Thoracic aorta (tissue), 2 donors: Measurements from ENCODE around the gene AQP11. TPM values are rescaled to one million over a fixed set of nuclear protein-coding genes. Genes with fewer than 3 reads are reported as not detected.

Source experiments
- ATAC-seq: fragments of 150-250 bp; one replicate; pipeline ENCODE4 v1.8.0; 2017; ENCODE audit warnings: low read depth; ENCODE audit not compliant: insufficient number of reproducible peaks, low FRiP score
- DNase-seq: peaks from one replicate; pipeline ENCODE4 v3.0.0-alpha.2; 2020; ENCODE audit warnings: low spot score
- H3K27ac ChIP-seq, 2 donors: fragments of 200-600 bp; sonication (generic); 1 replicate in 1 of 2; 2 replicates in 1 of 2; pipeline ENCODE4 v1.5.1; 2016; ENCODE audit warnings: mild to moderate bottlenecking in 2 of 2, moderate library complexity in 2 of 2
- H3K27me3 ChIP-seq: fragments of 200-600 bp; sonication (generic); replicated peaks from 2 replicates; pipeline ENCODE4 v1.6.0; 2016; ENCODE audit warnings: mild to moderate bottlenecking; ENCODE audit not compliant: insufficient read depth
- H3K36me3 ChIP-seq: fragments of 200-600 bp; sonication (generic); one replicate; pipeline ENCODE4 v1.5.1; 2016
- H3K4me1 ChIP-seq, 2 donors: fragments of 200-600 bp; sonication (generic); 1 replicate in 1 of 2; 2 replicates in 1 of 2; pipeline versions ENCODE4 v1.5.1 to v1.6.0; 2016; ENCODE audit warnings: low read depth in 2 of 2, mild to moderate bottlenecking in 1 of 2; ENCODE audit not compliant: control insufficient read depth in 1 of 2
- H3K4me3 ChIP-seq: fragments of 200-600 bp; sonication (generic); 2 replicates; pipeline ENCODE4 v1.5.1; 2016; ENCODE audit warnings: mild to moderate bottlenecking
- H3K9me3 ChIP-seq: fragments of 200-600 bp; sonication (generic); 2 replicates; pipeline ENCODE4 v1.5.1; 2016
- total RNA-seq, 2 donors: library from RNA; depleted of rRNA; stranded (reverse); fragments of >200 nt; gene quantifications; one replicate each; pipeline versions ENCODE4 v1.1.0 to v1.2.3, GENCODE V29; 2016
- TF ChIP-seq, protein P1 (sequence below): fragments of 200-600 bp; sonication (generic); IDR thresholded peaks from one replicate; pipeline ENCODE4 v1.5.1; 2019; ENCODE audit warnings: antibody characterized with exemption

Gene AQP11, protein sequence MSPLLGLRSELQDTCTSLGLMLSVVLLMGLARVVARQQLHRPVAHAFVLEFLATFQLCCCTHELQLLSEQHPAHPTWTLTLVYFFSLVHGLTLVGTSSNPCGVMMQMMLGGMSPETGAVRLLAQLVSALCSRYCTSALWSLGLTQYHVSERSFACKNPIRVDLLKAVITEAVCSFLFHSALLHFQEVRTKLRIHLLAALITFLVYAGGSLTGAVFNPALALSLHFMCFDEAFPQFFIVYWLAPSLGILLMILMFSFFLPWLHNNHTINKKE
- total RNA-seq, result not detected

DNA sequence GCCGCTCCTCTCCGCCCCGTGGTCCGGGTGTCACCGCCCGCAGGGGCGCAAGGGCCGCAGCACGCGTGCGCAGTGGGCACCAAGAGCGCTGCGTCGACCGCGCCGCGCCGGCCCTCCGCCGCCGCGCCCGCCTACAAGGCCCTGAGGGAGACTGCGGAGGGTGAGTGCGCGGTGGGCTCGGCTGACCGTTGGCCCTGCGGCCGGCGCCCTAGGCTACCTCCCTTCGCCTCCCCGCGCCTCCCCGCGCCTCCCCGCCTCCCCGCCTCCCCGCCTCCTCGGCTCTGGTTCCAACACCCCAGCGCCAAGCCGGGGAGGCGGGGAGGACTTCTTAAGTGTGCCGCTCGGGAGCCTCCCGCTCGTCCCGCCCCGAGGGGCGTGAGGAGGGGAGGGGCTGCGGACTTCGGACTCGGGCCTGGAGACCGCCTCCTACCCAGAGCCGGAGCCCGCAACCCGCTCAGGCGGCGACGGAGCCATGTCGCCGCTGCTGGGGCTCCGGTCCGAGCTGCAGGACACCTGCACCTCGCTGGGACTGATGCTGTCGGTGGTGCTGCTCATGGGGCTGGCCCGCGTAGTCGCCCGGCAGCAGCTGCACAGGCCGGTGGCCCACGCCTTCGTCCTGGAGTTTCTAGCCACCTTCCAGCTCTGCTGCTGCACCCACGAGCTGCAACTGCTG is at the start of gene AQP11:
Gene AQP11, plus strand, starts transcription at position 433 of the 673 bp plus-strand sequence. Its CDS starts 40 bp downstream, at position 473.
- Histone ChIP-seq H3K4me3 (peak within 1 kb of the TSS; percentile 76), H3K36me3 (no peaks in the 10 kb centered on the region), H3K27ac (peak within 1 kb of the TSS; percentile 50 to 58), H3K4me1 (peaks cover 5 to 6% of the 10 kb centered on the region in 2 donors), H3K27me3 (no peaks in the 10 kb centered on the region), H3K9me3 (no peaks in the 10 kb centered on the region)
- DNase-seq (peak; percentile 41), ATAC-seq (peak; percentile 79)
- TF ChIP-seq, protein P1, sequence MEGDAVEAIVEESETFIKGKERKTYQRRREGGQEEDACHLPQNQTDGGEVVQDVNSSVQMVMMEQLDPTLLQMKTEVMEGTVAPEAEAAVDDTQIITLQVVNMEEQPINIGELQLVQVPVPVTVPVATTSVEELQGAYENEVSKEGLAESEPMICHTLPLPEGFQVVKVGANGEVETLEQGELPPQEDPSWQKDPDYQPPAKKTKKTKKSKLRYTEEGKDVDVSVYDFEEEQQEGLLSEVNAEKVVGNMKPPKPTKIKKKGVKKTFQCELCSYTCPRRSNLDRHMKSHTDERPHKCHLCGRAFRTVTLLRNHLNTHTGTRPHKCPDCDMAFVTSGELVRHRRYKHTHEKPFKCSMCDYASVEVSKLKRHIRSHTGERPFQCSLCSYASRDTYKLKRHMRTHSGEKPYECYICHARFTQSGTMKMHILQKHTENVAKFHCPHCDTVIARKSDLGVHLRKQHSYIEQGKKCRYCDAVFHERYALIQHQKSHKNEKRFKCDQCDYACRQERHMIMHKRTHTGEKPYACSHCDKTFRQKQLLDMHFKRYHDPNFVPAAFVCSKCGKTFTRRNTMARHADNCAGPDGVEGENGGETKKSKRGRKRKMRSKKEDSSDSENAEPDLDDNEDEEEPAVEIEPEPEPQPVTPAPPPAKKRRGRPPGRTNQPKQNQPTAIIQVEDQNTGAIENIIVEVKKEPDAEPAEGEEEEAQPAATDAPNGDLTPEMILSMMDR, result no peak

DNA sequence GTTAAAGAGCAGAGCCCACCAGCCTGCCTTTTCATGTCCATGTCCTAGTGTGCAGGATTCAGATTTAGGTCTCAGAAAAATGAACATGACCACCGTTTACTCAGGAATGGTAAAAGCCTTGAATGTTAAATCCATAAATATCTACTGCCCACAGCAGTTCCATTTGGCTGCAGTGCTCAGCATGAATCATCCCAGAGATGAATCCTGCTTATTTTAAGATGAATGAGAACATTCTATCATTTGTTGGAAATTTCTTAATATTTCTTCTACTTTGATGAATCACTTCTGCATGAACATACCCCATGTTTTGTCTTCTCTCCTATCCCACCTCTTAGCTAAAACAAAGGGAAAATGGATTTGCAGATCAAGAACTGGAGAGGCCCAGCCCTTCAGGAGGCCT is 47.5 kb upstream of the AQP11 start:
- Histone ChIP-seq H3K27me3 (no peaks in the 10 kb centered on the region), H3K4me3 (no peak overlapping the region), H3K4me1 (no peaks in the 10 kb centered on the region), H3K36me3 (no peaks in the 10 kb centered on the region), H3K9me3 (no peaks in the 10 kb centered on the region), H3K27ac (no peak overlapping the region)
- TF ChIP-seq, protein P1, result no peak
- ATAC-seq (no peak), DNase-seq (no peak)

DNA sequence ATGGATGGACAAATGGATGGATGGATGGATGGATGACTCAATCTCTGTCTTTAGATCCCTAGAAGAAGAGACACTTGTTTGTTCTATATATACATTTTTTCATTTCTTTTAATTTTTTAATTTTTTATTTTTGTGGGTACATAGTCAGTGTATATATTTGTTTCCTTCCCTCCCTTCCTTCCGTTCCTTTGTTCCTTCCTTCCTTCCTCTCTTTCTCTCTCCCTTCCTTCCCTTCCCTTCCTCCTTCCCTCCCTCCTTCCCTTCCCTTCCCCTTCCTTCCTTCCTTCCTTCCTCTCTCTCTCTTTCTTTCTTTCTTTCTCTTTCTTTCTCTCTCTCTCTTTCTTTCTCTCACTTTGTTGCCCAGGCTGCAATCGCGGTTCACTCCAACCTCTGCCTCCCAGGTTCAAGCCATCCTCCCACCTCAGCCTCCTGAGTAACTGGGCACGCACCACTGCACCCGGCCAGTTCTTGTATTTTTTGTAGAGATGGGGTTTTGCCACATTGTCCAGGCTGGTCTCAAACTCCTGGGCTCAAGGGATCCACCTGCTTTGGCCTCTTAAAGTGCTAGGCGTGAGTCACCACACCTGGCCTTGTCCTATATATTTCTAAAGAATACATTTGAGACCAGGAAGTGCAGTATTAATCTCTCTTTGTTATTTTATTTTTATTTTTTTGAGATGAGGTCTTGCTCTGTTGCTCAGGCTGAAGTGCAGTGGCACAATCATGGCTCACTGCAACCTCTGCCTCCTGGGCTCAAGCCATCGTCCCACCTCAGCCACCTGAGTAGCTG is 42.5 kb upstream of the AQP11 start:
- Histone ChIP-seq H3K4me3 (no peak overlapping the region), H3K27me3 (no peaks in the 10 kb centered on the region), H3K4me1 (no peaks in the 10 kb centered on the region), H3K9me3 (no peaks in the 10 kb centered on the region), H3K36me3 (no peaks in the 10 kb centered on the region), H3K27ac (no peak overlapping the region)
- ATAC-seq, result no peak
- DNase-seq, result no peak
- TF ChIP-seq, protein P1, result no peak

DNA sequence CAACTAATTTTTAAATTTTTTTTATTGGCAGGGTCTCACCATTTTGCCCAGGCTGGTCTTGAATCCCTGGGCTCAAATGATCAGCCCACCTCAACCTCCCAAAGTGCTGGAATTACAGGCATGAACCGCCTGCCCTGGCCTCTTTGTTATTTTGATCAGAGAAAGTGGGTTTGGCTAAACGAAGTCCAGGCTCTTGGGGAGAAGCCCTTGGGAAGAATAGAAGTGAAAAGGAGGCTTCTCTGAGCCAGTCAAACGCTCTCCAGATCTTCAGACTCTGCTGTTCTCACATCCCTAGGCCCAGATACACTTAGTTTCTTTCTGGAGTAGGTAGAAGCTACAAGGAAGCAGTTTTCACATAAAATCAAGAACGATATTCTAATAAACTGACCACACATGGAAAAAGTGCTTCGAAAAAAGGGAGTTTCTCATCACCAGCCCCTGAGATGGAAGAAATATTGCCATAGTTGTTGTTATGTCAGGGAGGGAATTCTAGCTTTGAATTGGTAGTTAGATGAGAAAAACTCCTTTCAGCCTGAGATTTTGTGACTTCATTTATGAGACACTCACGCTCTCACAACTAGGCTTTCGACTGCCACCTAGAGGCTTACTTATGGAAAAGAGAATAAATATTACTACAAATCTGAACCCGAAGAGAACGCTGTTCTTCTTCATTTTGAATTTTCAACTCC is 41.7 kb upstream of the AQP11 start:
- H3K36me3 ChIP-seq, result no peaks in the 10 kb centered on the region
- no peaks in the 10 kb centered on the region for H3K9me3 ChIP-seq
- H3K27ac ChIP-seq, result no peak overlapping the region
- no peaks in the 10 kb centered on the region for H3K4me1 ChIP-seq
- peak; percentile 36 for ATAC-seq
- no peaks in the 10 kb centered on the region for H3K27me3 ChIP-seq
- TF ChIP-seq, protein P1, result peak; percentile 60
- DNase-seq, result no peak
- H3K4me3 ChIP-seq, result no peak overlapping the region
